ENCODE measurements around the gene NDUFS1. TPM values are rescaled to one million over a fixed set of nuclear protein-coding genes. Genes with fewer than 3 reads are reported as not detected.

NDUFS1 gene
- total RNA-seq, 1 donor from 2014 or later: 77.6 TPM

DNA sequence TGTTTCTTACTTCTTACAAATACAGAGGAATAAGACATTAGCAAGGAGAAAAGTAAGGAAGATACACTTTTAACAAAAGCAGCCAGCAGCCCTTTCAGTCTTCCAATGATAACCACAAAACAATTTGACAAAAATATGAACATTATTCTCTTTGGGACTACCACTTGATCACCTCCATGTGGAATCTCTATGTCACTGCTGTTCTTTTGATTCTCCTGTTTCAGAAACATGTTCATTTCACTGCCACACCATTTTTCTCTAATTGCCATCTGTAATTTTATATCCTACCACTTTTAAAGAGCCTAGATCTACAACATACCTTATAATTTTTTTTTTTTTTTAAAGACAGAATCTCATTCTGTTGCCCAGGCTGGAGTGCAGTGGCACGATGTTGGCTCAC, 84.1 kb downstream of the NDUFS1 start:
- H3K36me3 Mint-ChIP-seq (ENCODE audit: insufficient read depth): no peaks in the 10 kb centered on the region
- TF ChIP-seq, protein P1, sequence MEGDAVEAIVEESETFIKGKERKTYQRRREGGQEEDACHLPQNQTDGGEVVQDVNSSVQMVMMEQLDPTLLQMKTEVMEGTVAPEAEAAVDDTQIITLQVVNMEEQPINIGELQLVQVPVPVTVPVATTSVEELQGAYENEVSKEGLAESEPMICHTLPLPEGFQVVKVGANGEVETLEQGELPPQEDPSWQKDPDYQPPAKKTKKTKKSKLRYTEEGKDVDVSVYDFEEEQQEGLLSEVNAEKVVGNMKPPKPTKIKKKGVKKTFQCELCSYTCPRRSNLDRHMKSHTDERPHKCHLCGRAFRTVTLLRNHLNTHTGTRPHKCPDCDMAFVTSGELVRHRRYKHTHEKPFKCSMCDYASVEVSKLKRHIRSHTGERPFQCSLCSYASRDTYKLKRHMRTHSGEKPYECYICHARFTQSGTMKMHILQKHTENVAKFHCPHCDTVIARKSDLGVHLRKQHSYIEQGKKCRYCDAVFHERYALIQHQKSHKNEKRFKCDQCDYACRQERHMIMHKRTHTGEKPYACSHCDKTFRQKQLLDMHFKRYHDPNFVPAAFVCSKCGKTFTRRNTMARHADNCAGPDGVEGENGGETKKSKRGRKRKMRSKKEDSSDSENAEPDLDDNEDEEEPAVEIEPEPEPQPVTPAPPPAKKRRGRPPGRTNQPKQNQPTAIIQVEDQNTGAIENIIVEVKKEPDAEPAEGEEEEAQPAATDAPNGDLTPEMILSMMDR (IDR thresholded peaks at IDR 0.05; ENCODE audit: unreplicated experiment): no peak
- no peak for DNase-seq (ENCODE audit: low spot score, unreplicated experiment)
- no peak overlapping the region for H3K27ac Mint-ChIP-seq
- H3K9me3 Mint-ChIP-seq (ENCODE audit: low read depth): no peaks in the 10 kb centered on the region
- no peaks in the 10 kb centered on the region for H3K27me3 Mint-ChIP-seq
- peaks cover 10% of the 10 kb centered on the region for H3K4me1 Mint-ChIP-seq (ENCODE audit: low read depth)
- H3K4me3 Mint-ChIP-seq (ENCODE audit: low read depth): no peak overlapping the region

DNA sequence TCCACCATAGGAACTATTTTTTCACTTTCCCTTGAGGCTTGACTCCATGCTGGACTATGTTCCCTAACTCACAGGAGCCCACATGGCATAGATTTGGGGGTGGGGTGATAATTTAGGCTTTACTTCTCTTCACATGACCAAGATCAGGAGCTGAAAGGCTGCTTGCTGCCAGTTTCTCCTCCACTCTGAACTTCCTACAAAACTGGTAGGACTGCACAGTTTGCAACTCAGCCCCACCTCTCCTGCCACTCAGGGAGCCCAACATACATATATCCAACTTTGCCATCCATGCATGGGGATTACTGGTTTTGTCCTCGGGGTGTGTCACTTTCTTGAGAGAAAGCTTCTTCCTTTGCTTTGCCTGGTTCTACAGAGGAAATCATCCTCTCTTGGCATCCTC, 87.4 kb downstream of the NDUFS1 start:
- peaks cover 4% of the 10 kb centered on the region for H3K36me3 Mint-ChIP-seq (ENCODE audit: insufficient read depth)
- no peaks in the 10 kb centered on the region for H3K9me3 Mint-ChIP-seq (ENCODE audit: low read depth)
- H3K4me1 Mint-ChIP-seq (ENCODE audit: low read depth): no peaks in the 10 kb centered on the region
- DNase-seq (ENCODE audit: low spot score, unreplicated experiment): no peak
- TF ChIP-seq, protein P1 (IDR thresholded peaks at IDR 0.05; ENCODE audit: unreplicated experiment): no peak
- no peak overlapping the region for H3K4me3 Mint-ChIP-seq (ENCODE audit: low read depth)
- no peaks in the 10 kb centered on the region for H3K27me3 Mint-ChIP-seq
- peak overlapping the region; percentile 11 for H3K27ac Mint-ChIP-seq

- TF ChIP-seq, protein P1 (IDR thresholded peaks at IDR 0.05; ENCODE audit: unreplicated experiment): no peak
- Mint-ChIP-seq H3K27ac (no peak overlapping the region), H3K36me3 (ENCODE audit: insufficient read depth) (peaks cover 5% of the 10 kb centered on the region), H3K4me1 (ENCODE audit: low read depth) (no peaks in the 10 kb centered on the region), H3K27me3 (no peaks in the 10 kb centered on the region), H3K4me3 (ENCODE audit: low read depth) (no peak overlapping the region), H3K9me3 (ENCODE audit: low read depth) (no peaks in the 10 kb centered on the region)
- no peak for DNase-seq (ENCODE audit: low spot score, unreplicated experiment)
These were observed 89.8 kb downstream of the NDUFS1 start for GRCh38 chr2:206069417-206069816.

DNA sequence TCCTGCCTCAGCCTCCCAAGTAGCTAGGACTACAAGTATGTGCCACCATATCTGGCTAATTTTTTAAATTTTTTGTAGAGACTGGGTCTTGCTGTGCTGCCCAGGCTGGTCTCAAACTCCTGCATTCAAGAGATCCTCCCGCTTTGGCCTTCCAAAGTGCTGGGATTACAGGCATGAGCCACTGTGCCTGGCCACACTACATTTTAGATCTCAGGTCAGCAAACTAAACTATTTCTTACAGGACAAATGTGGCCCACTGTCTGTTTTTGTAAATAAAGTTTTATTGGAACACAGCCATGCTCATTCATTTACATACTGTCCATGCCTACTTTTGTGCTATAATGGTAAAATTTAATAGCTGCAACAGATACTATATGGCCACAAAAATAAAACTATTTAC, 91.0 kb downstream of the NDUFS1 start:
- Mint-ChIP-seq H3K27ac (no peak overlapping the region), H3K9me3 (ENCODE audit: low read depth) (no peaks in the 10 kb centered on the region), H3K4me3 (ENCODE audit: low read depth) (no peak overlapping the region), H3K36me3 (ENCODE audit: insufficient read depth) (peaks cover 8% of the 10 kb centered on the region), H3K4me1 (ENCODE audit: low read depth) (no peaks in the 10 kb centered on the region), H3K27me3 (no peaks in the 10 kb centered on the region)
- DNase-seq (ENCODE audit: low spot score, unreplicated experiment): no peak
- TF ChIP-seq, protein P1 (IDR thresholded peaks at IDR 0.05; ENCODE audit: unreplicated experiment): no peak

Other genes starting within 250 kb of the NDUFS1 start
- gene INO80D, start 73.3 kb downstream of the NDUFS1 start, total RNA-seq: 25.2 and 26.3 TPM in 2 replicates
- gene EEF1B2, start 451 bp upstream of the NDUFS1 start, total RNA-seq: 453 and 492 TPM in 2 replicates
- gene ZDBF2, start 115.2 kb upstream of the NDUFS1 start, total RNA-seq: 41.4 and 42.9 TPM in 2 replicates